Measurements from ENCODE around the gene LMAN1. TPM values are rescaled to one million over a fixed set of nuclear protein-coding genes. Genes with fewer than 3 reads are reported as not detected.

The LMAN1 gene
- total and polyA plus RNA-seq, 2 donors (not counting 3 experiments of a cell fraction or from before 2014, with no cell fraction given) = 43.8 to 92.5 TPM

- Histone ChIP-seq H3K79me2 (ENCODE audit: control insufficient read depth, insufficient read depth, low read length) (no peaks in the 10 kb centered on the region), H3K4me3 (replicated peaks in 1 of 3; ENCODE audit: insufficient read depth in 1 of 3, low read depth in 1 of 3, low read length in 3 of 3) (no peak overlapping the region), H3K4me2 (ENCODE audit: insufficient read depth, low read length) (no peak overlapping the region), H3K36me3 (ENCODE audit: control insufficient read depth in 2 of 2, extremely low read depth in 1 of 2, insufficient read depth in 2 of 2, low read length in 2 of 2) (no peaks in the 10 kb centered on the region), H3K27ac (ENCODE audit: insufficient read depth, low read depth, low read length) (no peak overlapping the region), H3K27me3 (ENCODE audit: control insufficient read depth in 2 of 2, insufficient read depth in 2 of 2, low read length in 2 of 2) (peaks cover 7 to 8% of the 10 kb centered on the region in 2 experiments), H3K9me1 (replicated peaks; ENCODE audit: control insufficient read depth, extremely low read depth, insufficient read depth, low read length) (no peaks in the 10 kb centered on the region), H3K9me3 (replicated peaks; ENCODE audit: control insufficient read depth, insufficient read depth, low read length) (no peaks in the 10 kb centered on the region), H3K9ac (replicated peaks; ENCODE audit: extremely low read depth, insufficient read depth, low read length) (no peak overlapping the region), H3K4me1 (ENCODE audit: control insufficient read depth, extremely low read depth, insufficient read depth, low read length) (no peaks in the 10 kb centered on the region), H2AFZ (ENCODE audit: low read depth, low read length) (no peak overlapping the region), H4K20me1 (replicated peaks; ENCODE audit: control insufficient read depth, extremely low read depth, insufficient read depth, low read length) (no peaks in the 10 kb centered on the region)
- dilution Hi-C loops (cut with MboI; ENCODE audit: extremely low pct_ligation_motif_present, low sequenced_read_pairs) (no loop called here), intact Hi-C loops (cut with micrococcal nuclease) (no loop called here)
- FAIRE-seq (no peak), DNase-seq (ENCODE audit: low read depth, low spot score) (no peak)
- no TSS peak for BruUV-seq (replicated peaks)
- TF ChIP-seq JUN (IDR thresholded peaks at IDR 0.05; ENCODE audit: borderline replicate concordance, insufficient read depth, insufficient read length, low read depth) (no peak), EZH2 (IDR thresholded peaks at IDR 0.05; ENCODE audit: borderline replicate concordance, low read depth, low read length, severe bottlenecking) (no peak), MYC (IDR thresholded peaks at IDR 0.05; ENCODE audit: low read depth, low read length) (no peak), POLR2AphosphoS5 (IDR thresholded peaks at IDR 0.05; ENCODE audit: insufficient read depth, low read depth, low read length) (no peak), POLR2A (IDR thresholded peaks at IDR 0.05; ENCODE audit: low read depth, low read length) (no peak), GATA2 (IDR thresholded peaks at IDR 0.05; ENCODE audit: insufficient read depth, insufficient read length, low read depth, low read length) (no peak), FOS (IDR thresholded peaks at IDR 0.05; ENCODE audit: borderline replicate concordance, insufficient read depth, low read length) (no peak)
- TF ChIP-seq, protein P1, sequence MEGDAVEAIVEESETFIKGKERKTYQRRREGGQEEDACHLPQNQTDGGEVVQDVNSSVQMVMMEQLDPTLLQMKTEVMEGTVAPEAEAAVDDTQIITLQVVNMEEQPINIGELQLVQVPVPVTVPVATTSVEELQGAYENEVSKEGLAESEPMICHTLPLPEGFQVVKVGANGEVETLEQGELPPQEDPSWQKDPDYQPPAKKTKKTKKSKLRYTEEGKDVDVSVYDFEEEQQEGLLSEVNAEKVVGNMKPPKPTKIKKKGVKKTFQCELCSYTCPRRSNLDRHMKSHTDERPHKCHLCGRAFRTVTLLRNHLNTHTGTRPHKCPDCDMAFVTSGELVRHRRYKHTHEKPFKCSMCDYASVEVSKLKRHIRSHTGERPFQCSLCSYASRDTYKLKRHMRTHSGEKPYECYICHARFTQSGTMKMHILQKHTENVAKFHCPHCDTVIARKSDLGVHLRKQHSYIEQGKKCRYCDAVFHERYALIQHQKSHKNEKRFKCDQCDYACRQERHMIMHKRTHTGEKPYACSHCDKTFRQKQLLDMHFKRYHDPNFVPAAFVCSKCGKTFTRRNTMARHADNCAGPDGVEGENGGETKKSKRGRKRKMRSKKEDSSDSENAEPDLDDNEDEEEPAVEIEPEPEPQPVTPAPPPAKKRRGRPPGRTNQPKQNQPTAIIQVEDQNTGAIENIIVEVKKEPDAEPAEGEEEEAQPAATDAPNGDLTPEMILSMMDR (IDR thresholded peaks at IDR 0.05; ENCODE audit: extremely low read depth in 1 of 2, insufficient read depth in 1 of 2, low read depth in 1 of 2, low read length in 2 of 2) = no peak
- TF ChIP-seq, protein P2, sequence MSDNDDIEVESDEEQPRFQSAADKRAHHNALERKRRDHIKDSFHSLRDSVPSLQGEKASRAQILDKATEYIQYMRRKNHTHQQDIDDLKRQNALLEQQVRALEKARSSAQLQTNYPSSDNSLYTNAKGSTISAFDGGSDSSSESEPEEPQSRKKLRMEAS (IDR thresholded peaks at IDR 0.05; ENCODE audit: insufficient read depth, insufficient read length) = no peak
- CTCF ChIA-PET = interaction anchor here (1.7 kb wide), 1 partner anchor 11 kb away, joined by 6 read pairs; no protein-coding TSS in a partner anchor
- POLR2A ChIA-PET = no interaction called here
Measured at GRCh38 chr18:59286341-59286740, 72.7 kb downstream of the LMAN1 start.

Measured in endothelial cell of umbilical vein (primary cell).